ENCODE measurements around the gene GPATCH2. TPM values are rescaled to one million over a fixed set of nuclear protein-coding genes. Genes with fewer than 3 reads are reported as not detected.
A peak's percentile ranks its signal among the peaks of the same experiment; 100 is the strongest.

Gene GPATCH2
- polyA plus RNA-seq, 1 experiment, result 2.7 TPM

- ChIA-PET POLR2A (no interaction called here), CTCF (no interaction called here)
- no peak for TF ChIP-seq CTCF (IDR thresholded peaks at IDR 0.05; ENCODE audit: insufficient read depth, low read depth, low read length)
Measured at GRCh38 chr1:217614200-217614712, 16.6 kb downstream of the GPATCH2 start.

GRCh38 chr1:217605390-217605789 is 25.5 kb downstream of the GPATCH2 start:
- CTCF ChIA-PET, result no interaction called here
- no peaks in the 10 kb centered on the region for H3K27me3 ChIP-seq (ENCODE audit: control insufficient read depth, insufficient read depth, low read length)
- DNase-seq (ENCODE audit: low read depth), result no peak
- H3K36me3 ChIP-seq (ENCODE audit: control insufficient read depth, insufficient read depth, low read length), result no peaks in the 10 kb centered on the region
- no peak overlapping the region for H3K4me3 ChIP-seq (ENCODE audit: low read depth, low read length)
- TF ChIP-seq CTCF (IDR thresholded peaks at IDR 0.05; ENCODE audit: insufficient read depth, low read depth, low read length), result no peak
- POLR2A ChIA-PET, result no interaction called here

More at GRCh38 chr1:217614200-217614712, 16.6 kb downstream of the GPATCH2 start:
- Histone ChIP-seq H3K27me3 (ENCODE audit: control insufficient read depth, insufficient read depth, low read length) (no peaks in the 10 kb centered on the region), H3K4me3 (ENCODE audit: low read depth, low read length) (no peak overlapping the region), H3K36me3 (ENCODE audit: control insufficient read depth, insufficient read depth, low read length) (no peaks in the 10 kb centered on the region)
- peak; percentile 4 for DNase-seq (ENCODE audit: low read depth)

- ChIA-PET CTCF (no interaction called here), POLR2A (no interaction called here)
- Histone ChIP-seq H3K36me3 (ENCODE audit: control insufficient read depth, insufficient read depth, low read length) (no peaks in the 10 kb centered on the region), H3K27me3 (ENCODE audit: control insufficient read depth, insufficient read depth, low read length) (no peaks in the 10 kb centered on the region), H3K4me3 (ENCODE audit: low read depth, low read length) (no peak overlapping the region)
- DNase-seq (ENCODE audit: low read depth), result no peak
- TF ChIP-seq CTCF (IDR thresholded peaks at IDR 0.05; ENCODE audit: insufficient read depth, low read depth, low read length), result no peak
Measured at GRCh38 chr1:217602380-217602779, 28.5 kb downstream of the GPATCH2 start.

- no peaks in the 10 kb centered on the region for H3K27me3 ChIP-seq (ENCODE audit: control insufficient read depth, insufficient read depth, low read length)
- POLR2A ChIA-PET, result no interaction called here
- no peak for DNase-seq (ENCODE audit: low read depth)
- TF ChIP-seq CTCF (IDR thresholded peaks at IDR 0.05; ENCODE audit: insufficient read depth, low read depth, low read length), result no peak
- no peak overlapping the region for H3K4me3 ChIP-seq (ENCODE audit: low read depth, low read length)
- CTCF ChIA-PET, result interaction anchor here (1.0 kb wide), 1 partner anchor 8 kb away, joined by 3 read pairs; no protein-coding TSS in a partner anchor
- H3K36me3 ChIP-seq (ENCODE audit: control insufficient read depth, insufficient read depth, low read length), result no peaks in the 10 kb centered on the region
Measured at GRCh38 chr1:217599154-217599553, 31.7 kb downstream of the GPATCH2 start.

- Histone ChIP-seq H3K4me3 (ENCODE audit: low read depth, low read length) (no peak overlapping the region), H3K36me3 (ENCODE audit: control insufficient read depth, insufficient read depth, low read length) (no peaks in the 10 kb centered on the region), H3K27me3 (ENCODE audit: control insufficient read depth, insufficient read depth, low read length) (no peaks in the 10 kb centered on the region)
- no peak for TF ChIP-seq CTCF (IDR thresholded peaks at IDR 0.05; ENCODE audit: insufficient read depth, low read depth, low read length)
- ChIA-PET POLR2A (no interaction called here), CTCF (interaction anchor here (0.8 kb wide), 1 partner anchor 70 kb away, joined by 3 read pairs; no protein-coding TSS in a partner anchor)
- no peak for DNase-seq (ENCODE audit: low read depth)
Measured at GRCh38 chr1:217590598-217590997, 40.3 kb downstream of the GPATCH2 start.
